ENCODE results near the gene DICER1. TPM values are rescaled to one million over a fixed set of nuclear protein-coding genes. Genes with fewer than 3 reads are reported as not detected.

The DICER1 gene
- total and polyA plus RNA-seq, 9 of the 15 experiments (the other 6 are each of a cell fraction or from before 2014, with no cell fraction given): 2.5 to 23.2 (median 12.4) TPM

DNA sequence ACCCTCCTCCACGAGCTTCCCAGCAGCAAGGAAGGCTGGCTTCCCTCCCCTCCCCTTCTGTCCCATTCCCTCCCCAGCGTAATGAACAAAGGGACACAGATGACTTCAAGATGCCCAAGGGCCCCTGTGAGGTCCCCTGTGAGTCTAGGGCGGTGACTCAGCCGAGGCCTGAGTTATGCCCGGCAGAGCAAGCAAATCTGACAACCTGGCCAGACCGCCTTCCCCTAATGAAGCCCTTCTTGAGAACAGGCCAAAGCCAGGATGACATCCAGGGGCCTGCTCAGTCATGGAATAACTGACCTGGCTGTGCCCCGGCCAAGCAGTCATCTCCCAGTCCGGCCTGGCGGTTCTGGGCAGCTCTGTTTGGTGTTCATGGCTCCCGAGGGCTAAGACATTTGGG, 89.2 kb downstream of the DICER1 start (continued):
- no peak for TF ChIP-seq ZNF518B (CRISPR knock-in tag; IDR thresholded peaks at IDR 0.05)

DNA sequence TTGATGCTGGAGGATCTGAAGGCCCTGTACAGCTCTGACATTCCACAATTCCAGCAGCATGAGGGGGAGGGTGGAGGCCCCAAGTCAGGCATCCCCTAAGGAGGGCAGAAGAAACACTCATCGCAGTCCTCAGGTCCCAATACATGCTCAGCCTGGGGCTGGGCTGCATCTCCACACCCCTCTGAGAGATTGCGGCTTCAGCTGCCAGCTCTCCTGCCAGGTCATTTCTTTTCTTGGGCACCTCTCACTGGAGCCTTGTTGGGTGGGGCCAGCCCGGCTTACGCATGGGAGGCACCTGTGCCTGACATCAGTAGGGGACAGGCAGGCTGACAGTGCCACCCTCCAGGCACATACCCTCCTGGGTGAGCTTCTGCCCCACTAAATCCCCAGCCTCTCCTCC, 89.8 kb downstream of the DICER1 start:
- WGBS (ENCODE audit: insufficient coverage, low coverage, missing lambda C conversion rate): 0% methylated on average over 3 of the region's 4 CpGs
- ChIA-PET POLR2A (no interaction called here), CTCF (ENCODE audit: low intra/inter-chr PET ratio) (no interaction called here)
- H3K9me3 ChIP-seq (replicated peaks; ENCODE audit: control insufficient read depth, insufficient read depth, low read depth, low read length): no peaks in the 10 kb centered on the region
- ATAC-seq: no peak
- in situ Hi-C loops (cut with MboI) (no loop called here), intact Hi-C loops (cut with micrococcal nuclease) (no loop called here)
- peaks cover 0 to 14% of the 10 kb centered on the region in 2 experiments; a peak in 2 of 5 replicates for H3K27me3 ChIP-seq (ENCODE audit: control insufficient read depth in 2 of 2, insufficient read depth in 2 of 2, low read length in 2 of 2)
- no peaks in the 10 kb centered on the region for H3K79me2 ChIP-seq (ENCODE audit: control insufficient read depth, insufficient read depth, low read length)
- H3K4me2 ChIP-seq (ENCODE audit: insufficient read depth, low read length): no peak overlapping the region
- BruUV-seq (replicated peaks): no TSS peak
- no peaks in the 10 kb centered on the region for H3K9me1 ChIP-seq (ENCODE audit: control insufficient read depth, insufficient read depth, low read length)
- no peak for DNase-seq (ENCODE audit: extremely low read depth in 1 of 4, low spot score in 3 of 4)
- H4K20me1 ChIP-seq (replicated peaks; ENCODE audit: control insufficient read depth, insufficient read depth, low read length): no peaks in the 10 kb centered on the region
- H3K9ac ChIP-seq (ENCODE audit: insufficient read depth in 1 of 2, low read depth in 2 of 2, low read length in 2 of 2): no peak overlapping the region
- H3K4me1 ChIP-seq (replicated peaks in 1 of 2; ENCODE audit: control insufficient read depth in 2 of 2, insufficient read depth in 2 of 2, low read length in 2 of 2): no peaks in the 10 kb centered on the region
- H3K27ac ChIP-seq (ENCODE audit: extremely low read depth, low read depth, low read length): no peak overlapping the region
- TF ChIP-seq TAL1 (IDR thresholded peaks at IDR 0.05) (no peak), NFE2 (IDR thresholded peaks at IDR 0.05; ENCODE audit: low read depth) (no peak), CTCFL (IDR thresholded peaks at IDR 0.05; ENCODE audit: borderline replicate concordance, insufficient read depth, low read depth, low read length, poor library complexity, severe bottlenecking) (no peak), NR4A1 (CRISPR knock-in tag; IDR thresholded peaks at IDR 0.05) (no peak), NR4A1 (tag; IDR thresholded peaks at IDR 0.05) (no peak), GATA2 (CRISPR knock-in tag; IDR thresholded peaks at IDR 0.05) (no peak), LCOR (CRISPR knock-in tag; IDR thresholded peaks at IDR 0.05) (no peak), NONO (IDR thresholded peaks at IDR 0.05; ENCODE audit: low read depth in 2 of 2, low read length in 1 of 2) (no peak)
- no peak overlapping the region for H3K4me3 ChIP-seq
- H2AFZ ChIP-seq (ENCODE audit: low read depth, low read length): no peak overlapping the region
- no peak for FAIRE-seq
- H3K36me3 ChIP-seq (ENCODE audit: control insufficient read depth, insufficient read depth, low read length): no peaks in the 10 kb centered on the region

Data from K562 (cell line).